Posterior vena cava (tissue), 2 donors: ENCODE data around the gene HOXB5. TPM values are rescaled to one million over a fixed set of nuclear protein-coding genes. Genes with fewer than 3 reads are reported as not detected.

Experiments
- DNase-seq: peaks from one replicate; pipeline ENCODE4 v3.0.0-alpha.2; 2020; ENCODE audit warnings: low spot score
- intact Hi-C, 2 donors: fragments of 100-400 bp; cut with DNase I; formaldehyde crosslinking; loops; one replicate each; pipeline versions ENCODE4 v1.14.1 to v1.14.2; 2022 to 2023
- total RNA-seq, 2 donors: library from RNA; stranded (reverse); fragmentation: NEBNext Ultra II Directional; extraction: Animal tissue kit (Norgen Biotek cat#: 25700); gene quantifications; one replicate each; pipeline ENCODE4 v1.2.1, GENCODE V29; 2021
- donor health status: DM: yes; HTN: yes; CAD: no.
- donor health status: DM: yes; HTN: yes; CAD: no.

HOXB5 gene
- total RNA-seq, 2 donors from 2014 or later: 1.1 to 2.8 TPM

DNA sequence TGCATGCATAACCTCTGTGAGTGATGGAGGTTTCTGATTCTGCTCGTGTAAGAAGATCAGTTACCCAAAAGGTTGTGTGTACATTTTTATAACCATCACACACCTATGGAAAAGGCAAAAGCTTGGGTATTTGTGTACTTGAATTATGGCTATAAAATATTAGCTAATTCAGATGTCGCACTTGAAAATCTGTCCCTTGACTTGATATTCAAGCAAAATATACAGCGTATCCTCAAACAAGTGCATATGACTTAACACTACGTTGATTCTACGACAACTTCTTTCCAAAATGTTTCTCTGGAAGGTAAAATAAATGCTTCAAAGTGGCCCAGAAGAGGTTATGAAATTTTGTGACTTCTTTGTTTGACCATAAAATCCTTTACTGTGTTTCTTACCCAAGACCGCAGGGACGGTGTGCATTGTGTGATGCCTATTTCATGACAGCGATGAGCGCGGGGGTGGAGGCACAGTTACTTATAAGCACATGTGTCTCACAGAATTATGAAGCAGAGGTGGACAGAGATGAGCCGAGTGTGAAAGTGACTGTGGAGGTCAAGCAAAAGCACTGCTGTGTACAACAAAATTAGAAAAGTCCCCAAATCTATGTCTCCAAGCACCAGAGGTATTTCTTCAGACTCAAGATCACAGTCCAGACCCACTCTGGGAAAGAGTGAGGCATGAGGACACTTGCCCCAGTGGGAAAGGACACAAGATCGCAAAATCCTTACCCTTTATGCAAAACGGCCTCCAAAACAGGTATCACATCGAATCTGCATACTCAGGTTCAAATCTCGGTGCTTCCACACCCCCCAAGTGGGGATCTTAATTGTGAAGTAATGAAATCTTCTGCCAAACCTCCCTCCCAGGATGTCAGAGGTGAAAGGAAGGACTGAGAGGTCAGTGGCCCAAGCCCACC lies 36.7 kb upstream of the HOXB5 start:
- intact Hi-C loops: no loop called here
- DNase-seq: peak; percentile 28

DNA sequence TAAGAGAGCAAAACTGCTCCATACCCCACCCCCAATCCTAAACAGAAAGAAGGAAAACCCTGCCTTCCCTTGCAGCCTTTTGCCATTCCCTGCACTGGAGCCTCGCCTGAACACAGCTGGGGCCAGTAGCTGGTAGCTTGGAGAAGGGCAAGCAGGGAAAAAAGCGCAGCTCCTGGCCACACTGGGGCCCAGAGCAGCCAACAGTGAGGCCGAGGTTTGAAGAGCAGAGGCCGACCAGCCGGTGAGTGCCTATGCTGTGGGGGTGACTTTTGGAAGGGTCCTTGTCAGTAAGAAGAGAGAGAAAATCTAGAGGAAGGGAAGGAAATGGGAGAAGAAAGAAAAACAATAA lies 35.8 kb upstream of the HOXB5 start:
- intact Hi-C loops: no loop called here
- peak; percentile 38 for DNase-seq

DNA sequence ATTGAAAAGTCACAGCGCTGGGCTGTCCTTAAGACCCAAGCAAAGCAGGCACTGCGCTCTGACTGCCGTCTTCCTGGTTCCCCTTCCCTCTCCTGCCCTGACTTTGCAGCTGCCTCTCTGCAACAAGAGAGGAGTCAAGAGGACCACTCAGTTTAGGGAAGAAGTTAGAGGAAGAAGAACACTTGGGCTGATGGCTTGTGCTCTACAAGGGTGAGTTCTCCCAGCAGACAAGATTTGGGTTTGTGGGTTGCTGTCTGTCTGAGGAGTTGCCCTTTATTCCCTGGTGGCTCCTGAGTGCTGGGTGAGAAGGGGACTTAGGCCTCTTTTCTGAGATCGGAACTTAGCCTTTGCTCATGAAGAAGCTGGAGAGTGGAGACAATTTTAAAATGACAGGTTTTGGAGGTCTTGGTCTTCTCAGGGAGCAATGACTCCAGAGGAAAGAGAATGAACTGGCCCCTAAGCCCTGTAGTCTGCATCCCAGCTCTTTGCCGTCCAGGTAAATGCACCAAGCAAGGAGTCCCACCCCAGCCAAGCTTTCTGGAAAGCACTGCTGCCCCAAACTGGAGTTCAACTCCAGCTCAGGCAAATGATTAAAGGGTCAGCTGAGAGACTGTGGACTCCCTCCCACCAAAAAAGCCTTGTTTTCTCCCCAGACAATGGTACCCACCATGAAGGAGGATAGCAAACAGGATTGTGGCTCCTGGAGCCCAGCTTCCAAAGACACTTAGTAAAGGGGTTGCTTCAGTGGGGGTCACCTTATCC lies 35.3 kb upstream of the HOXB5 start:
- DNase-seq: peak; percentile 52
- intact Hi-C loops: no loop called here

DNA sequence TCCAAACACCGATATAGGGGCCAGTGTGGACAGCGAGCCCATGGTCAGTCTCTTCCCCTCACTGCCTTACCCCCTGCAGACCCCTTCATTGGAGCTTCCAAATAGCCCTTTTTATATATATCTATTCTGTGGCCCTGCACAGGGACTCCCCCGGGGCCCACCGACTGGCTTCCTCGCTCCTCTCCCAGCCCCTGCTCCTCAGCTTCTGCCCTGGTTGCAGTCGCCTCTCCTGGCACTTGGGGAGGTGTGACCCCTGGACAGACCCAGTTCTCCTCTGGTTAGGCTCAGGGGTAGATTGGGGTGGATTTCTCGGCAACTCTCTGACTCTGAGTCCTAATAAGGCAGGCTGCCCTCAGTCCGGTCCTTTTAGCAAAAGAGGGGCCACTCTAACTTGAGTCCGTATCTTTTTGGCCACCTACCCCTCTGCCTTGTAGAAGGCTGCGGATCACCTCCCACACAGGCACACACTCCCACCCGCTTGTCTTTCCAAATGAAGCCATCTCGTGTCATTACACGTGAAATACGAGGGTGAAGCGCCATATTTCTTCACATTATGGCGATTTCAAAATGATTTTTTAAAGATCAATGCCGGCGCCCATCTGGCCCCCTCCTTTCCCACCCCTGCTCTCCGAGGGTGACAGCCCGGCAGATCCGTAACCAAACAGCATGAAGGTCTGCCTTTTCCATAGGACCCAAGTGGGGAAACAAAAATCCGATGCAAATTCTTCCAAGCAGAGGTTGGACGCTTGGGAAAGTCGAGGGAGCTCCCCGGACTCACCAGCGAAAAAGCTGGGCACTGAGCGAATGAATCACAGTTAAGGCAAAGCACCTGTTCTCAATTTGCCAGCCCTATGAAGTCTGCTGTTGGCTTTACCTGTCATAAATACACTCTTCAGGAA lies 34.3 kb upstream of the HOXB5 start:
- peak; percentile 68 for DNase-seq
- intact Hi-C loops: no loop called here

DNA sequence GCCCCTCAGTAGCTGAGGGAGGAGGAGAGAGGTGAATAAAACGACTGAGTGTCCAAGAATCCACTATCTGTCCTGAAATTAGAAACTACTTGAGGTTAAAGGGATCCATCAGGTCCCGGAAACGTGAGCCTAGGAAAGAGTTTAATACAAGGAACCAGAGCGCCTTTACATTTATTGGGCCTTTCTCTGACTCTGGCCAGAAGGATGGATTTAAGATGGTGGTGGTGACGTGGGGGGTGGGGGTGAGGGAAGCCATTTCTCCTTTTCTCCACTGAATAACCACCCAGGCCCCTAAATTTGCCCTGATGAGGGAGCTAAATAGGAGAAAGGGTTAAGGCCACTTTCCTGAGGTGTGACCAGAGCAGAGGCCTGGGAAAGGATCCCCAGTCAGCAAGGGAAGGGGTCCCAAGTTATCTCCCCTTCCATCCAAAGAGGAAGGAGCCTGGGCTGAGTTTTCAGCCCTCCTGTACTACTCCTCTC lies 33.6 kb upstream of the HOXB5 start:
- DNase-seq: no peak

DNA sequence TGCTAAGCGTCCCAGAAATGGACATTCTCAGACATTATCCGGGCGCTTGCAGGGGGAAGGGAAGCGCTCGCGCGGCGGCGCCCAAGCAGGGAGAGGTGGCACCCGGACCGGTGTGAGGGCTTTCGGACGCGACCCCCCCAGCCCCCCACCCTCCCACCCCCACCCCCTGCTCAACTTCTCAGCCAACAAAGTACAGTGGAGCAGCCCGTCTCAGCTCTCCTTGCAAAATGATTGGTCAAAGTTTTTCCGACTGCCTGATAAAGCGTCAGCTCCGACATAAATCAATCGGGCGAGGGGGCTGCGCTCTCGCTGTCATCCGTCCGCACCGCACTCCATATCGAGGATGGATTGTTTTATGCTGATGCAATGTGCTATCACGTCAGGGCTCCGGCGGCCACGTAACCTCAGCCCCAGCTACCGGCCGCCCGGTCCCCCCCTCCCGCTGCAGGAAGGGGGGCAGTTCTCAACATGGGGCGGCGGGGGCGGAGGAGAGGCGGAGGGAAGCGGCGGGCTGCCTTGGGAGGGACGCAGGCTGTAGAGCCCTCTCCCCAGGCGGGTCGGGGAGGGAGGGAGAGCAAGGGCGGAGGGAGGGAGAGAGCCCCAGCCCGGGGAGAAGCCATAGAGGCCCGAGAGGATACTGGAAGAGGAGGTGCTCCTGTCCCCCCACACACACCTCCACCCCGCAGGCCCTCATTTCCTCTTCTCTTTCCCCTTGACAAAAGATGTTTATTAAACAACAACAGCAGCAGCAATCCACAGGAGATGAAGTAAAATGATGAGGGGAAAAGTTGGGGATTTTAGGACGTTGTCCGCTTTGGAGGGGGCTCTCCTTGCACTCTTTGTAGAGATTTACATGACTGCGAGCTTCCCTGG lies 32.9 kb upstream of the HOXB5 start, which contains the start of gene HOXB9:
Gene HOXB9, minus strand, starts transcription at position 114 of the 873 bp plus-strand sequence. Its CDS starts 89 bp downstream, at position 25.
- intact Hi-C loops: no loop called here

More for the DNA sequence above, 33.6 kb upstream of the HOXB5 start:
- intact Hi-C loops: no loop called here

DNA sequence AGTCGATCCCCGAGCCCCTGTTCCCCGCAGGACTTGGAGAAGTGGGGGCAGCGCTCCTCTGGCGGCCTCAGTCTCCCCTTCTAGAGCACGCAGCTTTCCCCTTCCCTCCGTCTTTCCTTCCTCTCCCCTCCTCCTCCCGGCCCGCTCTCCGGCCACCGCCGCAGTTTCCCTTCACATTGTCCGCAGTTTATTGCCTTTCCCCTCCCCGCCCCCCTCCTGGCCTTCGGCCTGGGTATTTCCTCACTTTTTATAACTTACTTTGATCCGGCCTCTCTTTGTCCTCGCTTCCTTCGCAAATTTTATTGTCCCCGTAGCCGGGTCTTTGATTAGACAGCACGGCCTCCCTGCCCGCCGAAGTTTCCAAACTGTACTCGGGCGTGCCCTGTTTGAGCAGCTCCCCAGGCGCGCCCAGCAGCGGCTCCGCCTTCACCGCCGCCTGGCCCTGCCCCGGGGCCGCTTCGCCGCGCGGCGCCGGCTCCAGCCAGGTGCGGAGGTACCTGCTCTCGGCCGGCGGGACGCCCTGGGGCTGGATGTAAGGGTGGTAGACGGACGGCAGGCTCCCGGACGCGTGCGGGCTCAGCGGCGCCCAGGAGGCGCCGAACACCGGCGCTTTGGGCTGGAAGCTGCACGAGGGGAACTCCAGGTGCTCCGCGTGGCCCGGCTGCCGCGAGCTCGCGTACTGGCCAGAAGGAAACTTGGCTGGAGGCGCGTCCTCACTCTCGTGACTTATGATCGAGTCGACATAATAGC lies 32.1 kb upstream of the HOXB5 start:
- intact Hi-C loops: no loop called here
- DNase-seq: no peak

More for the DNA sequence above, 32.9 kb upstream of the HOXB5 start, which contains the start of gene HOXB9:
- DNase-seq: no peak

DNA sequence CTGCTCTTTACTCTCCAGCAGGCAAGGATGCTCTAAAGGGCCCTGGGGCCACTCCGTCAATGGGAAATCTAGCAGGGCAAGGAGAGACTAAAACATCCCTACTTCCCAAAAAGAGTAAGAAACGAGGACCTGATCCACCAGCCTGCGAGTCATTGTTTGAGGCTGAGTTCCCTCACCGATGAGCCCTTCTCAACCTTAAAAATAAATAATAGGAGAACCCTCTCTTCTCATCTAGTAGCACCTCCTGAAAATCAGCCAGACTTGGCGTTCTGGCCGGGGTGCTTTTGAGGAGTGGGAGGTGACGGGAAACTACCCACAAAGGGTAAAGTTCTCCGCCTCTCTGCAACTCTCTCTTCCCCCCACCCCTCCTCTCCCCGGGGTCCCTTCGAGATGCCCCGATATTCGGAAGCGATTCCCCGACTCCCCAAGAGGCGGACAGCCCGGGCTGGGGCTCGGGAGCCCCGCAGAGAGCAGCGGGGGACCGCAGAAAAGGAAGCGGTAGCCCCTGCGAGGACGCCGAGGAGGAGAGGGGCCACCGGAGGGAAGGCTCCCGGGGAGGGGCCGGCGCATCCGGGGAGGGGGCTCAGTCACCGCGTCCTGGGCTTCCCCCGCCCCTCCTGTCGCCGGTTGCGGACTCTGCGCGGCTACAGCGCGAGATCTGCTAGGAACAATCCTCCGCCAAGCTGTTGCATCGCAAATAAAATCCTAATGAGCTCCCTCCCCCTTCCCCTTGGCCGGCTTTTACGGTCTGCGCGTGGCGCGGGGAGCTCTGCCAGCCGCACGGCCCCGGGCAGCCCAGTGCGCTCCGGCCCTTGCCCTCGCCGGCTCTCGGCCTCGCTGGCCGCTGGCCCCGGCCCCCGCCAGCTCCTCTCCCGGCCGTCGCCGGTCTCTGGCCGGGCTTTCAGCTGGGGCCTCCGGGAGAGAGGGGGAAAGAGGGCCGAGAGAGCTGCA lies 31.2 kb upstream of the HOXB5 start:
- intact Hi-C loops: no loop called here

DNA sequence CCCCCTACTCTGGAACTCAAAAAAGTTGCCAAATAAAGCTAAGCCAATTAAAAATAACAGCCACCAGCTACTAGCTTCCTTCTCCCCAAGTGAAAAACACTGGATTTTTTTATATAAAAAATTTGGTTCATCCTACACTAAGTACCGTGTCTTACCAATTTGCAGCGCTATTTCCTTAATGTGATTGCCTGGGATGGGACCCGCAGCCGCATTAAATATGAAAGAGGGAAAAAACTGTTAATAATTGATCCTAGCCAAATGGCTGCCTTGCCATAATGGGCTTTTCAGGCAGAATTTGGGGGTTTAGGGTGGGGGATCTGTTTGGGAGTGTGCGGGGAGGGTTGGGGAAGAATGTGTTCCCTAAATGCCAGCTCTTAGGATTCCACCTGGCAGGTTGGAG lies 30.5 kb upstream of the HOXB5 start:
- intact Hi-C loops: no loop called here
- DNase-seq: no peak

More for the DNA sequence above, 31.2 kb upstream of the HOXB5 start:
- no peak for DNase-seq

DNA sequence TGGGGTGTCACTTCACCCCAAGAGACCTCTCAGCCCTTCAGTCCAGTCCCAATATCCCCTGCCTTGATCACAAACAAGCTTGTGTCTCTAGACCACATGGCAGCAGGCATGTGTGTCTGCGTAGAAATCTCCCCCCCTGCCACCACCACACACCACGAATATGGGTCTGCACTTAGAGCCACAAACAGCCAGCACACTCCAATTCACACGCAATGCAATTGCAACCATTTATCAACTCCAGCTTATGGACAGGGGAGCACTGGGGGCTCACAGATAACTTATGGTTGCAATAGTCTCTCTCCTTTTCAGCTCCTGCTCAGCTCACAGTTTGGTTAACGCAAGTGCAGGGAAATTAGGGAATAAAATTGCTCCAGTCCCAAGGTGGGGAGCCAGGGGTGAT lies 30.0 kb upstream of the HOXB5 start:
- intact Hi-C loops: no loop called here
- no peak for DNase-seq

DNA sequence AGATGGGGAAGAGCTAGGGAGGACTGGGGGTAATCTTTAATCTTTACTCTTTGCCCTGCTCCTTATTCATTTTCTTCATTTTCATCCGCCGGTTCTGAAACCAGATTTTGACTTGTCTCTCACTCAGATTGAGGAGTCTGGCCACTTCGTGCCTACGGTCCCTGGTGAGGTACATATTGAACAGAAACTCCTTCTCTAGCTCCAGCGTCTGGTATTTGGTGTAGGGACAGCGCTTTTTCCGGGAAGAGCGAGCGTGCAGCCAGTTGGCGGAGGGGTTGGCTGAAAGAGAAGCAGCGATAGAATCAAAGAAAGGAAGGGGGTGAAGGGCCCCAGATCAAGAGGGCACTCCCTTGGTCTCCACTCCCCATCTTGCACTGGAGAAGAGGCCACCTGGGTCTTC lies 29.3 kb upstream of the HOXB5 start:
- intact Hi-C loops: no loop called here
- DNase-seq: no peak

DNA sequence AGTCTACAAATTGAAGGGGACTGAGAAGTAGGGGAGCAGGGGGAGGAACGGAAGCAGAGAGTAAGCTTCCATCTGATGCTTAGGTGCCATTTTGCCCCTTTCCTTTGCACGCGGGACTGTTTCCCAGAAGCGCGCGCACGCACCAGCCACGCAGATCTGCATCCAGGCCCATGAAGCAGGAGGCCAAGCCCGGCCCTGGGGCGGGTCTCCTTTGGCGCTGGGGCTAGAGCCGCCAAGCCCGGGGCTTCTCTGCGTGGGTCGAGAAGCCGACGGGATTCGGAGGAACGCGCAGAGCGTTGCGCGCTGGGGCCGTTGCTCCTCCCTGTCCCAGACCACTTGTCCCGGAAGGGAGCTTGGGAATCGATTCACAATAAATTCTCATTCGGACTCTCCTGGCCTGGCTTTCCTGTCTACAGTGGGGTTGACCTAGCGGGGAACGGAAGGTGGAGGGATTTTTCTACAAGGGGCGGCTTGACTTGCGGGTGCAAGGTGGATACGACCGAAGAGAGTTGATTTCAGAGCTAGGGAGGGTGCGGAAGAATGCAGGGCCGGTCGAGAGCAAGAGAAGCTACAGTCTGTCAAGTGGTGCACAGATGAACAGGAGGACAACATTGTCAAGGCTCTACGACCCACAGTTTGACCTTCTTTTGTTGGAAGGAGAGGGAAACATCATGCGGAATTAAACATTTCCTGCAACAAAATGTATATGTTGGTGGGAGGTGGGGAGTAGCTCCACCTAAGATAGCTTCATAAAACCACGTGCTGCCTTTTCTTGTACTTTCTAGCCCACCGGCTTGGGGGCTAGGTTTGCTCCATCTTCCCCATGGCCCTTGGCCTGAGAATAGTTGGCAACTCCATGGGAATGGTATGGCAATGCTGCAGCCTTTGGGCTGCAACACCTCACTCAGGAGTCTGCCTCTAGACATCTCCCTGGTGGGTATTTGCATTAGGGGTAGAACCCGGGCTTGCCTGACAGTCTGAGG lies 28.1 kb upstream of the HOXB5 start:
- intact Hi-C loops: no loop called here
- no peak for DNase-seq

DNA sequence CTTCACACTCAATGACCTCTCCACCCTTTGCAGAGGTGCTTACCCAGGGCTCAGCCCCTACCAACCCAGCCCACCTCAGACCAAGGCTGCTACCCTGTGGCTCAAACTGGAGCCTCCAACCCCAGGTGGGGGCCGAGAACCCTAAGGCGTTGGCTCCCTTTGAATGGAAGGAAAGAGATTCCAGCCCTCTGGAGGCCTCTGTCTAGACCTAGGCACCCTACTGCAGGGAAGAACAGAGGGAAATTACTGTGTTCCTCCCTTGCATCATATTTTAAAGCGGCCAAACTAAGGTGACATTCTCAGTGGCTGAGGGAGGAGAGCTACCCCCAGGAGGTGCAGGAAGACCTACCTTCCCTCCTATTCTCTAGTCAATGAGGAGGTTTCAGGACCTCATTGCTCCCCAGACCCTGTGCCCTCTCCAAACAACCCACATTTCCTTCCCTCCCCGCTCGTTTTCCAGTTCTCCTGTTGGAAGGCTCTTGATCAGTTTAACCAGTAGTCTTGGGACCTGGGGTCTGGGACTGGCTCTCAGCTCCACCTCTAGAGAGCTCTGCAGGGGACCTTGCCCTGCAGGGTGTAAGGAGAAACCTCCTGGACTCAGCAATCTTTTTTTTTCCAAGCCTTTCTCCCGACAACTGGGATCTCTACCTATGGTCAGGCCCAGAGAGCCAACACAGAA lies 27.0 kb upstream of the HOXB5 start:
- intact Hi-C loops: no loop called here
- DNase-seq: no peak

DNA sequence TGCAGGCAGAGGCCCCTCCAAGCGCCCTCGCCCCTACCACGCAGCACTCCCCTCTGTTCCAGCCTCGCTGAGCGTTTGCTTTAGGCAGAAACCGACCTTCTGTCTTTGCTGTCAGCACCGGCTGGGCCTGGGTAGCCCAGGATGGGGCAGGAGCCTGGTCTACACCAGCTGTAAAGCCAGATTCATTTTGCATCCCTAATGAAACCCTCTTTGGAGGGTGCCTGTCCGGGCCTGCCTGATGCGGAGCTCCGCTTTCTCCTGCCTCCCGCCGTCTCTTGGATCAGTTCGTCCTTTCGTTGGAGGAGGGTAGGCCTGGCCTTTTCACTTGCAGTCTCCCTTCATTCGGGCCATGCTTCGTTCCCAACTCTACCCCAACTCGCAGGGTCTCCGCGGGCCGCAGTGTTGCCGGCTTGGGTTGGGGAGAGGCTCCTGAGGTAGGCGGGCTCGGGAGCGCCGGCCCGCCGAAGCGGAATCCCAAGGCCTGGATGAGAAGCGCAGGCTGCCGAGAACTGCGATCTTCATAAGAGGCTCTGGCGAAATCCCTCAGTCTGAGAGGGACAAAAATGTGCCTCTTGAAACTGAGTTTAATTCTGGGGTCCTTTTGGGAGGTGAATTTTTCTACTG lies 26.4 kb upstream of the HOXB5 start:
- DNase-seq: no peak
- intact Hi-C loops: no loop called here
